Mucosa of gallbladder (tissue), 1 donor: ENCODE data around the gene IFNL4. TPM values are rescaled to one million over a fixed set of nuclear protein-coding genes. Genes with fewer than 3 reads are reported as not detected.
A peak's percentile ranks its signal among the peaks of the same experiment; 100 is the strongest.
"Not testable (repeated sequence)": the region's sequence is repeated elsewhere in the genome, so short reads cannot be mapped to it uniquely, and the experiment has no call there.

Experiments
- DNase-seq: peaks from one replicate; pipeline ENCODE4 v3.0.0-alpha.2; 2020; ENCODE audit warnings: low spot score
- total RNA-seq: library from RNA; stranded (reverse); gene quantifications from one replicate; pipeline ENCODE4 v1.2.1, GENCODE V29; 2021
- donor health status: DM: no; HTN: no; CAD: no.

IFNL4 gene
- total RNA-seq, 1 donor from 2014 or later = not detected

DNA sequence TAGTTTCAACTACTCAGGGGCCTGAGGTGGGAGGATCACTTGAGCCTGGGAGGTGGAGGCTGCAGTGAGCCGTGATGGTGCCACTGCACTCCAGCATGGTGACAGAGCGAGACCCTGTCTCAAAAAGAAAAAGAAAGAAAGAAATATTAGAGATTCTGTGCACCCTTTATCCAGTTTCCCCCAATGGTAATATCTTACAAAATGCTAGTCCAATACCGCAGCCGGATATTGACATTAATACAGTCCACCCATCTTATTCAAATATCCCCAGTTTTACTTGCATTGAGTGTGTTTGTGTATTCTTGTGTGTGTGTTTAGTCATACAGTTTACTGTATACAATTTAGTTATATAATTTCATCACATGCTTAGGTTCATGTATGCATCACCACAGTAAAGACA lies 8.6 kb upstream of the IFNL4 start:
- no peak for DNase-seq

DNA sequence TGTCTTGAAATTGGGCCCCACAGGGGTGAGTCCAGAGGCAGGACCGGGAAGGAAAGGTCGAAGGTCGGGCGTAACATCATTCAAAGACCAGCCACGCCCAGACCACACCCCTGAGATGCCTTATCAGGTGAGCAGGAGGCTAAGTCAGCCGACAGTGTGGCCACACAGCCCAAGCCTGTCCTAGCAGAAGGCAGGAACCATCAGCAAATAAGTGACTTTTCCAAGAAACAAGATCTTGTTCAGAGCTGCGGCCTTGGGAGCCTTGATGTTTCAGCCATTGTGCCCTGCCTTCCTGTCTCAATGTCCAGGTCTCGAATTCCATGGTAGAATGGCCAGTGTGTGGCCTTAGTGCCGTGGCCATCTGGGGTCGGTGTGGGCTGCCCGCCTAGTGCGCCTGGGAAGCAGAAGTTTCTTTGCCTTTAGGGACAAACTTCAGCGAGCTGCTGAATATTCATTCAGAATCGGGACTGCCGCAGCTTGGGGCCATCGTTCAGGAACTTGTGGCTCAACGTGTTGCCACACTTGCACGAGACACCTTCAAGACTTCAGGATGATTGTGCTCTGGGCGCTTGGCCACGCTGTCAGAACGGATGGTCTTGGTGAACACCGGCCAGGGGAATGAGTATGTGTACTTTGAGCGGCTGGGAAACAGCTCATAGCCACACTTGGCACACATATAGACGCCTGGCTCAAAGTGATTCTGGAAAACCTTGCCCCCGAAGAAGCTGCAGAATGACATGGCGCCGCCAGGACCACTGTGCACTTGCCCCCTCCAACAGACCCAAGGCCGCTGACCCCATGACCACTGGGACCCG lies 6.1 kb upstream of the IFNL4 start:
- no peak for DNase-seq

DNA sequence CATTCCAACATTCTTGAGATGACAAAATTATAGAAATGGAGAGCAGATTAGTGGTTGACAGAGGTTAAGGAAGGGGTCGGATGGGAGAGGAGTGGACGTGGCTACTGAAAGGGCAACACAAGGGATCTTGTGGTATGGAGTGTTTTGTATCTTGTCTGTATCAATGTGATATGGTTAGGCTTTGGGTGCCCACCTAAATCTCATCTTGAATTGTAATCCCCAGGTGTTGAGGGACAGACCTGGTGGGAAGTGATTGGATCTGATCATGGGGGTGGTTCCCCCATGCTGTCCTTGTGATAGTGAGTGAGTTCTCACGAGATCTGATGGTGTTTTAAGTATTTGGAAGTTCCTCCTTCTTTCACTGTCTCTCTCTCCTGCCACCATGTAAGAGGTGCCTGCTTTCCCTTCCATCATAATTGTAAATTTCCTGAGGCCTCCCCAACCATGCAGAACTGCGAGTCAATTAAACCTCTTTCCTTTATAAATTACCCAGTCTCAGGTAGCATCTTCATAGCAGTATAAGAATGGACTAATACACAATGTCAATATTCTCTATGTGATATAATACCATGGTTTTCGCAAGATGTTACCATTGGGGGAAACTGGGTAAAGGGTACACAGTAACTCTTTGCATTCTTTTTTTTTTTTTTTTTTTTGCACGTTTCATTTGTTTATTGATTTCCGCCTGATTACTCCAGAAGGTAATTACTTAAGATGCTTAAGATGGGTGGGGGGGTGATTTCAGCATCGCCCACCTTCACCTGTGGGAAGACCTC lies 4.9 kb upstream of the IFNL4 start:
- no peak for DNase-seq

DNA sequence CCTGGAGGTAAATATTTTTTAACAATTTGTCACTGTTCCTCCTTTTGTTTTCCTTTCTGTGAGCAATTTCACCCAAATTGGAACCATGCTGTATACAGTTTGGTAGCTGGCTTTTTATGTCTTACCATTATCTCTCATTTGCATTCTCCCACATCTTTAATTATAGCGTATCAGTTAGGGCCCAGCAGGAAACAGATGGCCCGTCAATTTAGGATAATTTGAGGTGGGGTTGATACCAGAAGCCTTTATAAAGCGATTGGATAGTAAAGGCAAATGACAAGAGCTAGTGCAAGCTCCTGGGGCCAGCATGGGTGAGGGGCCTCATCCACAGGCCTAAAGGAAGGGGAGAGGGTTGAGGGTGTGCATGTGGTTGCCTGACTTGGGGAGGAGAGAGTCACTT lies 3.8 kb upstream of the IFNL4 start:
- DNase-seq = no peak

DNA sequence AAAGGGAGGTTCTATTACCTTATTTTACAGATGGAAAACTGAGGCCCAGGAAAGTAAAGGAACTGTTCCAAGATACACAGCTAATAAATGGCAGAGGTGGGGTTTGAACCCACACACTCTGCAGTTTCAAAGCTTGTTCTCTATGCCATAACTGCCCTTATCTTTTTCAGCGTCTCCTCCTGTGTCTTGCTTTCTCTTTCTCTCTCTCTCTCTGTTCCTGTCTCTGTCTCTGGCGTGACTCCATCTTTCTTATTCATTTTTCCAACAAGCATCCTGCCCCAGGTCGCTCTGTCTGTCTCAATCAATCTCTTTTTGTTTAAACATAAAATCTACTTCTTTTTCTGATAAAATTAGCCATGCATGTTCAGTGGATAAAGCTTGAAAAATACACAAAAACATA lies 3.2 kb upstream of the IFNL4 start:
- DNase-seq = no peak

DNA sequence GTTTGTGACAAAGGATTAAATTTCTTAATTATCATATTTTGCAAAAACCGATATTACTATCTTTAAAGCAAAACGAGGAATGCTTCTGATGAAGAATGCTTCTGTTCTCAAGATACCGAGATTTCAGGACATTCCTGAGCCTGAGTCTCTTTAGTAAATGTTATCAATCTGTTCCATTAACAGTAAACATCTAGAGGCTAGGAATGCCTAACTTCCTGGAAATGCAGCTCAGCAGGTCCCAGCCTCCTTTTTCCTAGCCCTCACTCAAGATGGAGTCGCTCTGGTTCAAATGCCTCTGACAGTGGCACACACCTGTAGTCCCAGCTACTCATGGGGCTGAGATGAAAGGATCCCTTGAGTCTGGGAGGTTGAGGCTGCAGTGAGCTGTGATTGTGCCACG lies 2.4 kb upstream of the IFNL4 start:
- no peak for DNase-seq

DNA sequence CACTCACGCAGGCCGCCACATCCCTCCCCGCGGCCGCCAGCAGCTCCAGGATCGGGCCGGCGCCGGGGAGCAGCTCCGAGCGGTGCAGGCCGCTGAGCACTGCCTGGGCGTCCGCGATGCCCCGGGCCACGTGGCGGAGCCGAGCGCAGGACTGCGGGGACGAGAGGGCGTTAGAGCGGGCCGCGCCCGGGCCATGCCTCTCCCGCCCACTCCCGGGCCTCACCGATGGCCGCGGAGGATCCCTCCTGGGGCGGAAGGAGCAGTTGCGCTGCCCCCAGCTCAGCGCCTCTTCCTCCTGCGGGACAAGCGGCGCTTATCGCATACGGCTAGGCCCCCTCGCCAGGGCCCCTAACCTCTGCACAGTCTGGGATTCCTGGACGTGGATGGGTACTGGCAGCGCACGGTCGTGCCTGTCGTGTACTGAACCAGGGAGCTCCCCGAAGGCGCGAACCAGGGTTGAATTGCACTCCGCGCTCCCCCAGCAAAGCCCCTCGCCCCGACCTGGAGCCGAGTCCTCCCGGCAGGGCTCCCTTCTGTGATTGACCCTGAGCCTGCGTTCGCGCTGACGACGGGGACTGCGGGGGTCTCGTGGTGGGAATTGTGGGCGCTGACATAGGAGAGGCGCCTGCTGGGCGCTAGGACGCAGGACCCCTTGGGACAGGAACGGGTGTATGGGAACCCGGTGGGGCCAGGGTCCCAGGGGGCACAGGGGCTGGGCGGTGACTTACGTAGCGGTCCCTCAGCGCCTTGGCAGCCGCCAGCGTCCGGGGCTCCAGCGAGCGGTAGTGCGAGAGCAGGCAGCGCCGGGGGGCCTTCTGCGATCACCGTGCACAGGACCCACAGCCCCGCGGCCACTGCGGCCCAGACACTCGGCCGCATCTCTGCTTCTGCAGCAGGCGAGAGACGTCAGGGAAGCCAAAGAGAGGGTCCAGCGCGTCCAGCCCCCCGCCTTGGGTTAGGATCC lies 673 bp downstream of the IFNL4 start:
- DNase-seq = no peak

DNA sequence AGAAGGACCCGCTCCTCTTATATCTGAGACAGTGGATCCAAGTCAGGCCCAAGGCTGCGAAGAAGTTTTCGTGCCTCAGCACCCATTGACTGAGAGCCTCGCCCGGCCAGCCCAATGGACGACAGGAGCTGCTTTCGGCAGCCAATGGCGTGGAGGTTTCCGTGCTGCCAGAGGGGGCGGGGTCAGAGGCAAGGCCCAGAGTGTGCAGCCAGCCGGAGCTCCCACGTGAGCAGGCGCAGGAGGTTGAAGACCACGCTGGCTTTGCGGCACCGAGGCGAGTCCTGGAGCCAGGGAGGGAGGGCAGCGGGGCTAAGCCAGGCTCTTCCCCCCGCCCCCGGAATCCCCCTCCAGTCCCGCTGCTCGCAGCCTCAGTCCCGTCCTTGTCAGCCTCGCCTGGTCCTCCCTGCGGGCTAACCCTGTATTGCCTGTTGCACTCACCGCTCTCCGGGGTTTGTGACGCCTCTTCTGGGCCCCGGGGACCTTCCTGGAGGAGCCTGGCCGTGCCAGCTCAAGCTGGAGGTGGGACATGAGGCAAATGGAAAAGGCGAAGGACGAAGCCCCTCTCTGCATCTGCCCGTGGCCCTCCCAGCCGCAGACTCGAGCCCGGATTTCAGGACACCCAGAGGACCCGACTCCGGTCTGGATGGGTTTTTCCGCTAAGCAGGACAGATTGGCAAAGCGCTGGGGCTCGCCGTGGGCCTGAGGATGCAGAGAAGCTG lies 1.5 kb downstream of the IFNL4 start:
- DNase-seq = peak; percentile 23

DNA sequence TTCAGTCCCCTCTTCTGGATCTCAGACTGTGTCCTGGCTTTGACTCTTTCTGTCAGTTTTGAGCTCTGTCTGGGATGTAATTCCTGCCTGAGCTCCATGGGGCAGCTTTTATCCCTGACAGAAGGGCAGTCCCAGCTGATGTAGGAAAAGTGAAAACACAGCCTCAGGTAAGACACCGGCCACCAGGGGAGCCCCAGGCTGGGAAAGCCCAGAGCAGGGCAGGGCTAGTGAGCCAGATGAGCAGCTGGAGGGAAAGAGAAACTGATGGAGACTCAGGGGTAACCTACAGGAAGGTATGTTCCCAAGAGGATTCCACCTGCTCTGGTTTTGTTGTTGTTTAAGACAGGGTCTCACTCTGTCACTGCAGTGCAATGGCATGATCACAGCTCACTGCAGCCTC lies 3.5 kb downstream of the IFNL4 start:
- DNase-seq = not testable (repeated sequence)

DNA sequence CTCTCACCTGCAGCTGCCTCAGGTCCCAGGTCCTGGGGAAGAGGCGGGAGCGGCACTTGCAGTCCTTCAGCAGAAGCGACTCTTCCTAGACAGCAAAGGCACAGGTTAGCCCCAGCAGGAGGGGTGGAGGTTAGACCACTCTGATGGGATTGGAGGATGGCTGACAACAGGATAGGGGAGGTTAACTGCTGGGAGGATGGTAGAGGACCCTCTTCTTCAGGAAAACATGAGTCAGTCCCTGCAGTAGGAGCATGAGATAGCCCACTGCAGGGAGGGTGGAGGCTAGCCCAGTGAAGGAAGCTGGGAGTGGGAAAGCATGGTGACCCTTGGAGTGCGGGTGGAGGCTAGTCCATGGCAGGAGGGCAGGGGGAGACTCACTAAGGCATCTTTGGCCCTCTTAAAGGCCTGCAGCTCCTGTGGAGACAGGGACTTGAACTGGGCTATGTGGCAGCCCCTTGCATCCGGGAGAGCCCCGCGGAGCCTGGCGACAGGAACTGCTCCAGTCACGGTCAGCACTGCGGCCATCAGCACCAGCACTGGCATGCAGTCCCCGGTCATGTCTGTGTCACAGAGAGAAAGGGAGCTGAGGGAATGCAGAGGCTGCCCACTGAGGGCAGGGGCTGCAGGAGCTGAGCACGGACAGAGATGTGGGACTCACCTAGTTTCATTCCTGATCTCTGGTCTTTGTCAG lies 4.1 kb downstream of the IFNL4 start, which contains the start of gene IFNL3:
IFNL3 (minus strand) TSS at position 597 of the 691 bp plus-strand sequence; CDS start at position 558, 39 bp downstream.
- DNase-seq = not testable (repeated sequence)

DNA sequence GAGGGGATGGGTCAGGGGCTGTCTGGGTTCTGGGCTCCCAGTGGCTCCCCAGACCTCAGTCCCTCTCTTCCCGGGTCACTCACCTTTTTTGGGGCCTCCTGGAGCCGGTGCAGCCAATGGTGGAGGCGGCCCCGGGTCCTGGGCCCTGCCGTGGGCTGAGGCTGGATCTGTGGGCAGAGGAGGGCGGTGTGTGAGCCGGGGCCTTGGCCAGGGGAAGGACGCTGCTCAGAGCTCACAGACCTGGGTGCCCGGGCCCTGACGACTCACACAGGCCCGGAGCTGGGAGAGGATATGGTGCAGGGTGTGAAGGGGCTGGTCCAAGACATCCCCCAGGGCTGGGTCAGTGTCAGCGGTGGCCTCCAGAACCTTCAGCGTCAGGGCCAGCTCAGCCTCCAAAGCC lies 4.9 kb downstream of the IFNL4 start:
- not testable (repeated sequence) for DNase-seq

DNA sequence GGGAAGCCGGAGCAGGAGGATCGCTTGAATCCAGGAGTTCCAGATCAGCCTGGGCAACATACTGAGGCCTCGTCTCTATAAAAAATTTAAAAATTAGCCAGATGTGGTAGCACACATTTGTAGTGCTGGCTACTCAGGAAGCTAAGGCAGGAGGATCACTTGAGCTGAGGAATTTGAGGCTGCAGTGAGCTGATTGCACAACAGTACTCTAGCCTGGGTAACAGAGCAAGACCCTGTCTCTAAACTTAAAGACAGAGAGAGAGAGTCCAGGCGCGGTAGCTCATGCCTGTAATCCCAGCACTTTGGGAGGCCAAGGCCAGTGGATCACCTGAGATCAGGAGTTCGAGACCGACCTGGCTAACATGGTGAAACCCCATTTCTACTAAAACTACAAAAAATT lies 8.2 kb downstream of the IFNL4 start:
- no peak for DNase-seq

DNA sequence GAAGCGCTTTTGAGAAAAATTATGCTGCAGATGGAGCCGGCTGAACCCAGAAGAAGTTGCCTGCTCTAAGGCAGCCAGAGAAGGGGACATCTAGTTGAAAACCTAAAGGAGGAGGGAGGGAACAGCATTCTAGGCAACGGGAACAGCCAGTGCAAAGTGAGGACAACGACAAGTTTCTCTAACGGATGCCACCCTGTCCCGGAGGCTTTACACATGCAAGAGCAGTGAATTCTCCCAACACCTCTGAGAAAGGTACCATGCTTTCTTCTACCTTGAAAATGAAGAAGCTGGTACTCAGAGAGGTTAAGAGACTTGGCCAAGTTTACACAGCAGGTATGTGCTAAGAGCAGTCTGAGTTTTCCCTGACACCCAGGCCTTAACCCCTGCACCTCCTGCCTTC lies 9.7 kb downstream of the IFNL4 start:
- DNase-seq = no peak

DNA sequence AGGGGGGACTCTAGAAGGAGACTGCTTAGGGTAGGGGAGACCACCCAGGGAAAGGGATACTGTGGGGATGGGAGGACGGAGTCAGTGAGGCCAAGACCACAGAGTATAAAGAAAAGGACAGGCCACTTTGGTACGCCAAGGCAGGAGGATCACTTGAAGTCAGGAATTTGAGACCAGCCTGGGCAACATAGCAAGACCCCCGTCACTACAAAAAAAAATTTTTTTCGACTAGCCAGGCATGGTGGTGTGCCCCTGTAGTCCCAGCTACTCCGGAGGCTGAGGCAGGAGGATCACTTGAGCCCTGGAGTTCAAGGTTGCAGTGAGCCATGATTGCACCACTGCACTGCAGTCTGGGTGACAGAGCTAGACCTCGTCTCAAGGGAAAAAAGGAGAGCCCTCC lies 10.4 kb downstream of the IFNL4 start:
- no peak for DNase-seq

DNA sequence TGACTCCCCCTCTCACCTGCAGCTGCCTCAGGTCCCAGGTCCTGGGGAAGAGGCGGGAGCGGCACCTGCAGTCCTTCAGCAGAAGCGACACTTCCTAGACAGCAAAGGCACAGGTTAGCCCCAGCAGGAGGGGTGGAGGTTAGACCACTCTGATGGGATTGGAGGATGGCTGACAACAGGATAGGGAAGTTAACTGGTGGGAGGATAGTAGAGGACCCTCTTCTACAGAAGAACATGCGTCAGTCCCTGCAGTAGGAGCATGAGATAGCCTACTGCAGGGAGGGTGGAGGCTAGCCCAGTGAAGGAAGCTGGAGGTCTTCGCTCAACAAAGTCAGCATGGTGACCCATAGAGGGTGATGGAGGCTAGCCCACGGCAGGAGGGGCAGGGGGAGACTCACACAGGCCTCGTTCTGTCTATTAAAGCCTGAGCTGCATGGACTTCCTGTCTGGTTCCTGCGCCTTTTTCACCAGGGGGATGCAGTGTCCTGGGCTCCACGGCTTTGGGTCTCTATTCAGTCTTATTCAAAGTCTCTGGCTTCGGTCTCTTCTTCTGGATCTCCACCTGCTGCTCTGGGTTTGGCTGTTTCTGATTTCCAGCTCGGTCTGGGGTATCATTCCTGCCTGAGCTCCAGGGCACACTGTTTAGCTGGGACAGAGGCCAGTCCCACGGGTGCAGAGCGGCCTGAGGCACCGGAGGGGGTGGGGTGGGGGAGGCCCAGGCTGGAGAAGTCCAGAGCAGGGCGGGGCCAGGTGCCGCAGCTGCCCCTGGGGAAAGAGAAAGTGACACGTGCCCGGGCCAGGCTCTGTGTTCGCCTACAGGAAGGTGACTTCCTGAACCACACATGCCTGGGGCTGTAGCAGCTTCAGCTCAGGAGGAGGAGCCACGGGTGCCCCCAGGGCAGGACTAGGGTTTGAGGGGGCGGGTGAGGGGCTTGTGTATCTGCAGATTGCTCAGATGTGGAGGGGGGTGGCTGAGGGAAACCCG lies 11.2 kb downstream of the IFNL4 start:
- peak; percentile 60 for DNase-seq

DNA sequence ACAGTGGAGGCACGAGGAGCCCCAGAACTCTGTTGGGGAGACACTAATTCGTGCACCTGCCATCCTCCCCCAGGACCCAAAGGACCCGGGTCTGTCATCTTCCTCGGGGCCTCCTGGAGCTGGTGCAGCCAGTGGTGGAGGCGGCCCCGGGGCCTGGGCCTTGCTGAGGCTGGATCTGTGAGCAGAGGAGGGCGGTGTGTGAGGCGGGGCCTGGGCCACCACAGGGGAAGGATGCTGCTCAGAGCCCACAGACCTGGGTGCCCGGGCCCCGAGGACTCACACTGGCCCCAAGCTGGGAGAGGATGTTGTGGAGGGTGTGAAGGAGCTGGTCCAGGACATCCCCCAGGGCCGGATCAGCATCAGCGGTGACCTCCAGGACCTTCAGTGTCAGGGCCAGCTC lies 12.1 kb downstream of the IFNL4 start:
- DNase-seq = no peak

DNA sequence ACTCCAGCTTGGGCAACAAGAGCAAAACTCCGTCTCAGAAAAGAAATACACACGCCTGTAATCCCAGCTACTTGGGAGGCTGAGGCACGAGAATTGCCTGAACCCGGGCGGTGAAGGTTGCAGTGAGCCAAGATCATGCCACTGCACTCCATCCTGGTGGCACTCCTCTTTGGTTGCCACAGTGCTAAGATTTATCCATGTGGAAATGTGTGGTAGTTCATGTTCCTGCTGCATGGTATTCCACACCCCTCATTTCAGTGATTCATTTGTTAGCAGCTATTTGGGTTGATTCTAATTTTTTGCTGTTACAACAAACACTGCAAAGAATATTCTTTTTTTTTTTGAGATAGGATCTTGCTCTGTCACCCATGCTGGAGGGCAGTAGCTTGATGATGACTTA lies 15.9 kb downstream of the IFNL4 start:
- no peak for DNase-seq

DNA sequence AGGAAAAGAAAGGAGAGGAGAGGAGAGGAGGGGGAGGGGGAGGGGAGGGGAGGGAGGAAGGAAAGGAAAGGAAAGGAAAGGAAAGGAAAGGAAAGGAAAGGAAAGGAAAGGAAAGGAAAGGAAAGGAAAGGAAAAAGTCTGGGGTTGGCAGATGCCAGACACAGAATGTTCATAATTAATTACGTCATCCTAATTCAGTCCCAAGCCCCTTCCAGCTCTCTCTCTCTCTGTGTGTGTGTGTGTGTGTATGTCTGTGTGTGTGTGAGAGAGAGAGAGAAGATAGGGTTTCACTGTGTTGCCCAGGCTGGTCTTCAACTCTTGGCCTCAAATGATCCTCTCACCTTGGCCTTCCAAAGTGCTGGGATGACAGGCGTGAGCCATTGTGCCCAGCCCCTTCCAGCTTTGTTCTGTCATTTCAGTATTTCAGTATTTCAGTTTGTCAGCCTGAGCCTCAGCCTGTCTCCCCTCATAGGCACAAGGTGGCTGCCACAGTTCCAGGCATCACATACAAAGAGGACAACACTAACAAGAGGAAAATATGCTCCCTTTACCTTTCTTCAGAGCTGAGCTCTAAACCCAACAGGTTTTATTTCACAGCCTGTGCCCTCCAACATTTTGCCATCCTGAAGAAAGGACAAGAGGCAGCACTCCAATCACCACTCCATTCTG lies 18.4 kb downstream of the IFNL4 start:
- no peak for DNase-seq

DNA sequence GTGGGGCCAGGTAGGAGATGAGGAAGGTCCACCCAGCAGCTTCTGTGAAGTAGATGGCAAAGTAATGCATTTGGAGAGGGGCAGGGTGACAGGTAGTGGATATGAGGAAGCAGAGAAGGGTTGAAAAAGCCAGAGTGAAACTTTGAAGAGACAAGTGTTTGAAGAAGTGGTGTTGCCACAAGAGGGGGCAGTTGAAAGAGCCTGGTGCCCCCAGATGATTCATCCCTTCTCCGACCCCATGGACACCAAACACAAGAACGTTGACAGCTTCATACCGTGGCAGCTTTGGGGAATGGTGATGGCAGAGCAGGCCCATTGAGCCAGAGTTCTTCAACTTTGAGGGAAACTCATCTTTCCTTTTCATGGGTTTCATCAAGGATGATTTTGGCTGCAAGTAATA lies 23.7 kb downstream of the IFNL4 start:
- DNase-seq = no peak
